Ovary (tissue), 9 donors: ENCODE measurements around the gene P2RY8. TPM values are rescaled to one million over a fixed set of nuclear protein-coding genes. Genes with fewer than 3 reads are reported as not detected.

Experiments
- DNase-seq, 5 donors: peaks; one replicate each; pipeline ENCODE4 v3.0.0-alpha.2; 2019 to 2020
- H3K27ac ChIP-seq, 2 donors: fragments of 200-600 bp; one replicate each; pipeline versions ENCODE4 v1.5.1 to v1.8.0; 2019 to 2022
- H3K27me3 ChIP-seq: fragments of 200-600 bp; one replicate; pipeline ENCODE4 v1.8.0; 2022
- H3K36me3 ChIP-seq: fragments of 200-600 bp; sonication (generic); one replicate; pipeline ENCODE4 v1.5.1; 2019
- H3K4me1 ChIP-seq: one replicate; pipeline ENCODE4 v1.8.1; 2013; ENCODE audit warnings: mild to moderate bottlenecking, moderate library complexity; ENCODE audit not compliant: insufficient read depth
- H3K4me3 ChIP-seq: fragments of 200-600 bp; sonication (generic); one replicate; pipeline ENCODE4 v1.5.1; 2017
- H3K9me3 ChIP-seq, 2 donors: fragments of 200-600 bp in 1 of 2; sonication (generic) in 1 of 2; one replicate each; pipeline versions ENCODE4 v1.5.1 to v1.8.1; 2013 to 2019; ENCODE audit warnings: mild to moderate bottlenecking in 1 of 2, moderate library complexity in 1 of 2
- CTCF ChIP-seq, 3 donors: fragments of 450-650 bp in 2 of 3; fragments of 200-600 bp in 1 of 3; IDR thresholded peaks; one replicate each; pipeline versions ENCODE4 v1.5.1 to v1.8.0; 2016 to 2022; ENCODE audit warnings: antibody characterized with exemption in 3 of 3, mild to moderate bottlenecking in 1 of 3
- EP300 ChIP-seq: sonication (generic); formaldehyde crosslinking; IDR thresholded peaks from one replicate; pipeline ENCODE4 v1.6.1; 2017; ENCODE audit warnings: antibody characterized with exemption
- POLR2A ChIP-seq: fragments of 450-650 bp; IDR thresholded peaks from one replicate; pipeline ENCODE4 v1.6.1; 2017; ENCODE audit warnings: antibody characterized with exemption, mild to moderate bottlenecking, moderate library complexity
- WGBS, 3 donors: extraction: QIAGEN DNeasy Blood & Tissue Kit in 1 of 3; methylation state at CpG; one replicate each; pipeline versions ENCODE4 v1.1.5 to v1.1.7; 2013 to 2017; 5-methylcytosine and 5-hydroxymethylcytosine counted together
- intact Hi-C, 4 donors: fragments of 100-400 bp; cut with DNase I; formaldehyde crosslinking; loops; one replicate each; pipeline versions ENCODE4 v1.11.0 to v1.15.1; 2022 to 2023
- polyA plus RNA-seq, 2 donors: library from polyadenylated mRNA; stranded (reverse); fragments of 200-250 nt in 1 of 2; fragments of 350-450 nt in 1 of 2; fragmentation: Illumina TruSeq in 1 of 2; extraction: RNeasy Lipid Tissue Mini Kit (QIAGEN cat#74804) in 1 of 2; gene quantifications; one replicate each; pipeline ENCODE4 v1.2.3, GENCODE V29; 2013 to 2014
- total RNA-seq, 7 donors: library from RNA; depleted of rRNA in 2 of 7; stranded (reverse); fragments of >200 nt in 2 of 7; fragmentation: NEBNext Ultra II Directional in 3 of 7; extraction: Animal tissue kit (Norgen Biotek cat#: 25700) in 3 of 7; gene quantifications; one replicate each; pipeline versions ENCODE4 v1.1.0 to v1.2.4, GENCODE V29; 2016 to 2023
- donor health status: DM: no; HTN: no; CAD: no; lungs with moderate emphysema.
- donor health status: DM: no; HTN: no; CAD: no.
- donor health status: Bipolar disorder and iron deficiency.
- donor health status: DM: yes; HTN: yes; CAD: no.
- donor health status: DM: no; HTN: no; CAD: no.
- donor health status: DM: yes; HTN: yes; CAD: no.

The P2RY8 gene
- total and polyA plus RNA-seq, 9 donors, result 0.48 to 1.4 (median 0.99) TPM

GRCh38 chrX:1521459-1521956 lies 15.5 kb downstream of the P2RY8 start:
- H3K4me1 ChIP-seq, result no peaks in the 10 kb centered on the region

GRCh38 chrX:1520350-1520749 lies 16.6 kb downstream of the P2RY8 start:
- H3K4me1 ChIP-seq, result no peaks in the 10 kb centered on the region
- H3K4me3 ChIP-seq, result no peak overlapping the region
- DNase-seq, result no peak
- H3K27me3 ChIP-seq, result no peaks in the 10 kb centered on the region
- no peaks in the 10 kb centered on the region for H3K9me3 ChIP-seq
- H3K27ac ChIP-seq, result no peak overlapping the region
- 62 to 84% (median 83%) methylated on average over 2 of the region's 2 CpGs for WGBS, 3 donors
- intact Hi-C loops, result no loop called here
- TF ChIP-seq POLR2A, result no peak
- no peak for TF ChIP-seq EP300
- no peaks in the 10 kb centered on the region for H3K36me3 ChIP-seq

More at GRCh38 chrX:1521459-1521956, 15.5 kb downstream of the P2RY8 start:
- intact Hi-C loops, result no loop called here
- Histone ChIP-seq H3K9me3 (no peaks in the 10 kb centered on the region), H3K4me3 (no peak overlapping the region), H3K27ac (no peak overlapping the region), H3K27me3 (no peaks in the 10 kb centered on the region), H3K36me3 (no peaks in the 10 kb centered on the region)
- WGBS, 3 donors, result 54 to 64% (median 59%) methylated on average over 13 of the region's 13 CpGs
- DNase-seq, result no peak
- TF ChIP-seq EP300, result no peak
- TF ChIP-seq CTCF (IDR thresholded peaks at IDR 0.05), result no peak
- TF ChIP-seq POLR2A, result no peak

- H3K4me1 ChIP-seq, result no peaks in the 10 kb centered on the region
- intact Hi-C loops, result no loop called here
These were observed 17.9 kb downstream of the P2RY8 start for GRCh38 chrX:1519022-1519497.

GRCh38 chrX:1518512-1518911 lies 18.5 kb downstream of the P2RY8 start:
- no peak for DNase-seq
- no peaks in the 10 kb centered on the region for H3K4me1 ChIP-seq
- 90 to 96% (median 94%) methylated on average over 1 of the region's 1 CpG for WGBS, 3 donors
- H3K9me3 ChIP-seq, result no peaks in the 10 kb centered on the region
- no peaks in the 10 kb centered on the region for H3K27me3 ChIP-seq
- intact Hi-C loops, result no loop called here
- no peak for TF ChIP-seq POLR2A
- no peak for TF ChIP-seq CTCF (IDR thresholded peaks at IDR 0.05)
- no peak for TF ChIP-seq EP300
- no peaks in the 10 kb centered on the region for H3K36me3 ChIP-seq
- no peak overlapping the region for H3K27ac ChIP-seq
- H3K4me3 ChIP-seq, result no peak overlapping the region

More at GRCh38 chrX:1519022-1519497, 17.9 kb downstream of the P2RY8 start:
- Histone ChIP-seq H3K36me3 (no peaks in the 10 kb centered on the region), H3K4me3 (no peak overlapping the region), H3K27me3 (no peaks in the 10 kb centered on the region), H3K27ac (no peak overlapping the region), H3K9me3 (no peaks in the 10 kb centered on the region)
- no peak for DNase-seq
- 94 to 98% (median 95%) methylated on average over 2 of the region's 2 CpGs for WGBS, 3 donors
- TF ChIP-seq POLR2A (no peak), EP300 (no peak), CTCF (IDR thresholded peaks at IDR 0.05) (no peak)

- WGBS, 3 donors, result 70 to 76% (median 71%) methylated on average over 9 of the region's 9 CpGs
- no peak for TF ChIP-seq EP300
- TF ChIP-seq CTCF (IDR thresholded peaks at IDR 0.05), result no peak
- no peak for TF ChIP-seq POLR2A
- Histone ChIP-seq H3K9me3 (no peaks in the 10 kb centered on the region), H3K27me3 (no peaks in the 10 kb centered on the region), H3K4me1 (no peaks in the 10 kb centered on the region), H3K36me3 (no peaks in the 10 kb centered on the region), H3K4me3 (no peak overlapping the region), H3K27ac (no peak overlapping the region)
- DNase-seq, result no peak
- intact Hi-C loops, result no loop called here
These were observed 20.3 kb downstream of the P2RY8 start for GRCh38 chrX:1516596-1517104.
